ENCODE results near the gene LSR. TPM values are rescaled to one million over a fixed set of nuclear protein-coding genes. Genes with fewer than 3 reads are reported as not detected.
"Not testable (repeated sequence)": the region's sequence is repeated elsewhere in the genome, so short reads cannot be mapped to it uniquely, and the experiment has no call there.

The LSR gene
- total RNA-seq, 1 donor from 2014 or later: 8.1 TPM

DNA sequence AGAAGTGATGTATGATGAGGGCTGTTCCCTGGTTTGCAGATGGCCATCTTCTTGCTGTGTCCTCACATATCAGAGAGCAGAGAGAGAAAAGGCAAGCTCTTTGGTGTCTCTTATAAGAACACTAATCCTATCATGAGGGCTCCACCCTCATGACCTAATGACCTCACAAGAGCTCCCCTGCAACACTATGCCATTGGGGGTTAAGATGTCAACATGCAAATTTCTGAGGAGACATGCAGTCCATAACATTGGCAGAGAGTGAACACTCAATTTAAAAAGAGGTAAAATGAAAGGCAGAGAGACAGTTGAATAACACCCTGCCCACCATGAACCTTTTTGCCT lies 31.2 kb upstream of the LSR start:
- DNase-seq (ENCODE audit: low spot score): no peak

DNA sequence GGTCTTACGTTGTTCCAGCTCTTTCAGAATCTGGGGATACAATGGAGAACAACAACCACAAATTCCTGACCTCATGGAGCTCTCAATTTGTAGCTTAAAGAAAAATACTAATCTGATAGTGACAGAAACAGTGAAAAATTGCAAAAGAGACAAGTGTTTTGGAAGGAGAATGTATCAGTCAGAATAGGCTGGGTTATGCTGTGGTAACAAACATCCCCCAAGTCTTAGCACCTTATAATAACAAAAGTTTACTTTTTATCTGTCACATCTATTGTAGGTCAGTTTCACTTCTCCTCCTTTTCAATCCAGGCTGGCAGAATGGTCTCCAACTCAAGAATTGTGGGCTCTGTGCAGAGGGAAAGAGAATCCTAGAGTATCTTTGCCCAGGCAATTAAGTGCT lies 29.8 kb upstream of the LSR start:
- DNase-seq (ENCODE audit: low spot score): no peak

DNA sequence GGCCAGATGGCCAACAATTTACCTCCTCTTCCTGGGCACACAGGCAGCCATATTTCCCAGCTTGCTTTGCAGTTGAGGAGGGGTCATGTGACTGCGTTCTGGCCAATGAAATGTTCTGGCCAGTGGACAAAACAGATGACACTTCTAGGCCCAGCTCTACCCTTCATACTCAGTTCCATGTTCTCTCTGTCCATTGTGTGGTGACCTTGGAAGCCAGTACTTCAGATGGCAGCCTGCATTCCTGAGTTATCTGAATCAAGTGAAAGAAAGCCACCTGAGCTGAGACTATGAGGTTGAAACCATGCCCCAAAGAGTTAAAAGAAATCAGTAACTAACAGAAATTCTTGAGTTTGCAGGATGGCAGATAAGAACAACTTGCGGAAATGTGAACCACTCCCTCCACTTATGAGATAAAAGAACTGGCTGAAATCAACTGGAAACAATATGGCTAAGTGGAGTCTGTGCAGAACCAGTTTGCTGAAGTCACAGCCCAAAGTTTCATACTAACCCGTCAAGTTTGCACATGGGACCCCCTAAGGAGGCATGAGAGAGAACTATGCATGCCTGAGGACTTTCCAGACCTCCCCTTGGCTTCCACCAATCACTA lies 28.4 kb upstream of the LSR start:
- DNase-seq (ENCODE audit: low spot score): no peak

DNA sequence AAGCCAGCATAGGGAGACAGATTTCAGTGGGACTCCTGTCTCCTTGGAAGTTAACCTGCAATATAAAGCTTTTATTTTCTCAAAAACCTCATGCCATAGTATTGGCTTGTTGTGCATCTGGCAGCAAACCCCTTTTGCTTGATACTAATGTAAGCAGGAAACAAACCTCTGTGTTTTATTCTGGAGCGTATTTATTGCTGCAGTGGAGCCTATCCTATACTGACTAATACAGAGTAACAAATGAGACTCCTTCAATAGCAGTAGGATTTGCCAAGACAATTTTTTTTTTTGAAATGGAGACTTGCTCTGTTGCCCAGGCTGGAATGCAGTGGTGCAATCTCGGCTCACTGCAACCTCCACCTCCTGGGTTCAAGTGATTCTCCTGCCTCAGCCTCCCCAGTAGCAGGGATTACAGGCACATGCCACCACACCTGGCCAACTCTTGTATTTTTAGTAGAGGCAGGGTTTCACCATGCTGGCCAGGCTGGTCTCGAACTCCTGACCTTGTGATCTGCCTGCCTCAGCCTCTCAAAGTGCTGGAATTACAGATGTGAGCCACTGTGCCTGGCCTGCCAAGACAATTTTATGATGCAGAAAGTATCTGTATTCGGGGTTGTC lies 27.7 kb upstream of the LSR start:
- DNase-seq (ENCODE audit: low spot score): not testable (repeated sequence)

DNA sequence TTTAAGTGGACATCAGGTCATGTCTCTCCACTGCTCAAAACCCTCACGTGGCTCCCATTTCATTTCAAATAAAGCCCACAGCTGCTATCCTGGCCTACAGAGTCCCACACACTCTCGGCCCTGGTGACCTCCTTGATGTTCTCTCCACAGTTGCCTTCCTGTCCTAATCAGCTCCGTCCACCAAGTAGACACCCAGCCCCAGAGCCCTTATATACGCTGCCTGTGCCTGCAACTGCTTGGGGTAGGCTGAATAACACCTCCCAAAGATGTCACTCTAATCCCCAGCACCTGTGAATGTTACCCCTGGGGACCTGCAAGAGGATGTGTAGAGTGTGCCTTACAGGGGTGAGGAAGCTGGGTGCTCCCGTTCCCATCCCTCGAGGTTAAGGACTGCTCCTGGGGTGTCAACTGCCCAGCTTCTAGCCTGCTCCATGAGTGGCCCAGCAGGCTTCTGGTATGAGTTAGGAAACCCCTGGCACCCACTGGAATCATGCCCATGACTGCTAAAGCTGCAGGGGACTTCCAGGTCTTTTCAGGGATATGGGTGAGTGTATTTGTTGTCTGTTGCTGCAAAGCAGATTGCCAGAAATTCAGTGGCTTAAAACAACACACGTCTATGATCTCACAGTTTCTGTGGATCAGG lies 26.3 kb upstream of the LSR start:
- DNase-seq (ENCODE audit: low spot score): peak; percentile 53

DNA sequence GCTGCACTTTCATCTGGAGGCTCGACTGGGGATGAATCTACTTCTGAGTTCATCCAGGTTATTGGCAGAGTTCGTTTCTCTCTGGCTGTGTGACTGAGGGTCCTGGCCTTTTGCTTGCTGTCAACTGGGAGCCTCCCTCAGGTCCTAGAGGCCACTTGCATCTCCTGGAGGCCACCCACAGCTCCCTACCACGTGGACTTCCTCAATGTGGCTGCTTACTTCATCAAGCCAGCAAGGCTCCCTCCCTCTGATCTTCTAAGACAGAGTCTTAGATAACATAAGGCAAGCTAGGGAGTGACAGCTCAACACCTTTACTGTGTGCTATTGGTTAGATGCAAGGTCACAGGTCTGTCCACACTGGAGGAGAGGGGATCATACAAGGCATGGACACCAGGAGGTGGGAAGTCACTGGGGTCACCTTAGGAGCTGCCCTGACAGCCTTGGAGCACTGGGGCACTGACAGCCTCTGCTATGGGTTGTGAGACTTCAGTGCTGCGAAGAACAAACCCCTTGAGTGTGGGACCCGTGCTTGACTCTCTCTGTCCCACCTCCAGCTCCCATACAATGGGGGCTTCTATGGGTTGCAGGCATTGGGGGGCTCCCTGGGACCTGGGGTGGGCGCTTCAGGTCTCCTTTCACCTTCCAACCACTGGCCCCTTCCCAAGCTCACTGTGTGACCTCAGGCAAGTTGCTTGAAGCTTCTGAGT lies 25.6 kb upstream of the LSR start:
- peak; percentile 67 for DNase-seq (ENCODE audit: low spot score)

DNA sequence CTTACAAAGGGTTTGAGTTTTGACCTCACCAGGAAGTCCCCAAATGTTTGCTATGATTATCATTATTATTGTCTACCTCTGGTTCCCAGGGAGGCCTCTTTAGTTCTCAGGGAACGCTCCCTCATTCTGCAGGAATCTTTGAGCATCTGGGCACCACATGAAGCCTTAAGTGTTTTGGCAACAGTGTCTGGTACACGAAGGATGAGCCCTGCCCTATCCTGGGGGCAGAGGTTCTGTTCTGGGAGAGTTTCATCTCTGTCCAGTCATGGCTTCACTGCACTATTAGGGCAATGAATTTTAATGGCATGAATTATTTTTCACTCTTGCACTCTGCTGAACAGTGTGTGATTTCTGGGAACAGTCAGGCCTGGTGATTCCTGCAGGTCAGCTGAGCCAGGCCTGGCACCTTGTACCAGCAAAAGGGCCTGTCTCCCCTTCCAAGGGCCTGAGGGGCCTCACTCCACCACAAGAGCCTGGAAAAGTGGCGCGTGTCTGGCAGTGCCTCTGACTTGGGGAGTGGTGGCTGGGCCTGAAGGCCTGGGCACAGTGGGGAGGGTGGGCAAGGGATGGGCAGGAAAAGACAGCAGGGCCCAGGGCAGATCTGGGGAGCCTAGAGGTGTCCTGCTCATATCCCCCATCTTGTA lies 24.8 kb upstream of the LSR start:
- peak; percentile 88 for DNase-seq (ENCODE audit: low spot score)

DNA sequence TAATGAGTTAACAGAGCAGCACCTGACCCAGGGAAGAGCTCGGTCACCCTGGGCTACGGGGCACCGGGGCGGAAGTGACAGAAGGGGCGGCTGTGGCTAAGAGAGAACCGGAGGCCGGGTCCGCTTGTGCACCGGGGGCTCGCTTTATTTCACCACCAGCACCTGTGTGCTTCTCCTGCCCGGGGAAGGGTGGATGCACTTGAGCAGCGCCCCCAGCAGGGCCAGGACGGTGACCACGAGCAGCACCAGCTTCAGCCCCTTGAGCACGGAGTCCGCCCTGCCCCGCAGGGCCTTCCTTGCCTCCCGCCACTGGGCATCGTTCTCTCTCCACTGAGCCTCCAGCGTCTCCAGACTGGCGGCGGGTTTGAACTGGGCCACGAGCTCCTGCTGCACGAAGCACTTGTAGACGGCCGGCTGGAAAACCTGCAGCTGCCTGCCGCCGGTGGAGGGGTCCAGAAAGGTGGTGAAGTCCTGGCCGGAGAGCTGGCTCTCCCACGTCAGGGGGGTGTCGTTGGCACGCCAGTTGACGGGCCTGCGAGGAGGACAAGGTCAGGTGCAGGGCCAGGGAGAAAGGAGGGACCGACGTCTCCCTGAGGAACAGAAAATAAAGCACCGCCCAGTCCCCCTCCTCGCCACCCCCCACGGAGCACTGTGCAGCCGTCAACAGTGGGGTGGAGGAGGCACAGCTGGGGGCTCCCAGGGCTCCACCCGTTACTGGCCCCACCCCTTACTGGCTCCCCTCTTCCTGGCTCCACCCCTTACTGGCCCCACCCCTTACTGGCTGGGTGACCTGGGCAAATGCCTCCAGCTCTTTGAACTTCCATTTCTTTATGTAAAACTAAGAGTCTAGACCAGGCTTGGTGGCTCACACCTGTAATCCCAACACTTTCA lies 23.9 kb upstream of the LSR start:
- DNase-seq (ENCODE audit: low spot score): peak; percentile 83

DNA sequence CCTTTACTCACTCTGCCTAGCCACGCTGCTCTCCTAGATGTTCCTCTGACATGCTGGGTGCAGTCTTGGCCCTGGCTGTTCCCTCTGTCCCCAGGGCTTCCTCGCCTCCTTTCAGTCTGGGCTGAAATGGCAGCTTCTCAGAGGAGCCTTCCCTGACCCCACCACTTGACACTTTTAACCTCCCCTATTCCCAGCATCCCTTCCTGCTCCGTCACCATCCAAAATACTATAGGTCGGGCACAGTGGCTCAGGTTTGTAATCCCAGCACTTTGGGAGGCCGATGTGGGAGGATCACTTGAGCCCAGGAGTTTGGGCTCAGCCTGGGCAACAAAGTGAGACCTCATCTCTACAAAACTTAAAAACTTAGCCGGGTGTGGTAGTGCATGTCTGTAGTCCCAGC lies 22.9 kb upstream of the LSR start:
- peak; percentile 62 for DNase-seq (ENCODE audit: low spot score)

DNA sequence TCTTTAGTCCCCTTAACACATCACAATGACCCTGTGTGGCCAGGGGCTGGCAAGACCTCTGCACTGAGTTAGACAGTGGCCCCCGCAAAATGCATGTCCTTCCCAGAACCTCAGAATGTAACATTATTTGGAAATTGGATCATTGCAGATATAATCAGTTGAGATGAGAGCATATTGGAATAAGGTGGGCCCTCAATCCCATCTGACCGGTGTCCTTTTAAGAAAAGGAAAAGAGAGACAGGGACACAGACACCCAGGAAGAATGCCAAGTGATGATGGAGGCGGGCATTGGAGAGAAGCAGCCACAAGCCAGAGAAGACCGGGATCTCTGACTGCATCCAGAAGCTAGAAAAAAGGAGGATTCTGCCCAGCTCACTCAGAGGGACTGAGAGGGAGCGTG lies 22.1 kb upstream of the LSR start:
- peak; percentile 26 for DNase-seq (ENCODE audit: low spot score)

DNA sequence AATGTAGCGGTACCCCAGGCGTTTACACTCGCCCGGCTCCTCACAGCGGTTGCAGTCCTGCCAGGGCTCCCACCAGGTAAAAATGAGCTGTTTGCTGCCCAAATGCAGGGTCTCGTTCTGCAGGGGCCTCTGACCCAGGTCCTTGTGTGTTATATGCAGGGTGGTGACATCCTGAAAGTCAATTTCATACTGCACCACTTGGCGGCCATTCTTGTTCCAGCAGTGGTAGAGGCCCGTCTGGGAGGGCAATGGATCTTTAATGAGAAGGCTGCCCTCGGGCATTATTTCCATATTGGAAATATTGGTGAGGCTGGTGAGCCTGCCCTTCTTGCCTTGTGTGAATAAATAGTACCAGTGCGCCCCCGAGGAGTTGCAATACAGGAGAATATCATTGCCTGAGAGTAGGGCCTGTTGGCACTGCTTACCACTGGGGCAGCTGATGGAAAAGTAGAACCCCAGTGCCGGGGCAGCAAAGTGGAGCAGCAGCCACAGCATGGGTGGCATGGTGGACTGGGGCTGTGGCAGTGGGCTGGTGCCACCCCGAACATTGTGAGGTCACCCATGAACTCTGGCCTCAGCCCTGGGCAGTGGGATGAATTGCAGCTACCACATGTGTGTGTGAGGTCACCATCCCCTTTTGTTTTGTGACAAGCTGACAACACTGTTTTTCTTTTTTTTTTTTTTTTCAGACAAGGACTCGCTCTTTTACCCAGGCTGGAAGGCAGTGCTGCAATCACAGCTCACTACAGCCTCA lies 20.4 kb upstream of the LSR start, which contains the start of gene FAM187B:
FAM187B (minus strand) TSS at position 563 of the 754 bp plus-strand sequence; CDS start at position 504, 59 bp downstream.
- peak; percentile 75 for DNase-seq (ENCODE audit: low spot score)

DNA sequence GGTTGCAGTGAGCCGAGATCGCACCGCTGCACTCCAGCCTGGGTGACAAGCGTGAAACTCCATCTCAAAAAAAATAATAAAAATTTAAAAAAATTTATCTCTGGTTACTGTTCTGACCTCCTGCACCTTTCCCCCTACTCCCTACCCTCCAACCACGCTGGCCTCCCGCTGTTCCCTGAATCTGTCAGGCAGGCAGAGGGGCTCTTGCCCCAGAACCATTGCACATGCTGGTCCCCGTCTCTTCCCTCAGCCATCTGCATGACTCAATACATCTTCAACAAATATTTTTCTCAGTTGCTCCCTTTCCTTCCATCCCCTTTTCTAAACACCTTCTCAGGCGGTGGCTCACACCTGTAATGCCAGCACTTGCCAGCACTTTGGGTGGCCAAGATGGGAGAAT lies 19.2 kb upstream of the LSR start:
- DNase-seq (ENCODE audit: low spot score): peak; percentile 80

DNA sequence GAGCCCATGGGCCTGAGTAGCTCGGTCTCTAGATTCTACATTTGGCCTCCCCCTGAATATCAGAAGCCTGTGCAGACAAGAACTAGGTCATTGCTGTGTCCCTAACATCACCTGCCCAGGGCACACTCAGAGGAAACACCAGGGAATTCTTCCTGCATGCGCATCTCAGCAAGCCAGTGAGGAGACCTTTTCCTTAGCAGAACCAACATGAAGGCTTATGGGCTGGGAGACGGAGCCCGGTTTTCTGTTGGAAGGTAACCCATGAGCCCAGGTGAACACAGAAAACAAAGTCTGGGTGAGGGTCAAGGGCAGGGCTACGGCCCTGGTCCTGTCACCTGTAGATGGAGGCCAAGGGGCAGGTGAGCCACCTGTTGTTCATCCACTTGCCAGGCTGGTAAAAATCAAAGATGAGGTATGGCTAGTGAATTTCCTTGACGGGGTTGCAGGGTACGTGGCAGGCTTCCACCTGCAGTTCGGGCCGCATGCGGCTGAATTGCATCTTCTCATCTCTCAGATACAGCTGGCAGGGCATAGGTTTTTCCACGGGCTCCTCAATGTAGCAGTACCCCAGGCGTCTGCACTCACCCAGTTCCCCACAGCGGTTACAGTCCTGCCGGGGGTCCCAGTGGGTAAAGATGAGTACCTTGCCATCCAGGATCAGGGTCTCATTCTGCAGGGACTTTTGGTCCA lies 16.7 kb upstream of the LSR start:
- DNase-seq (ENCODE audit: low spot score): peak; percentile 76

DNA sequence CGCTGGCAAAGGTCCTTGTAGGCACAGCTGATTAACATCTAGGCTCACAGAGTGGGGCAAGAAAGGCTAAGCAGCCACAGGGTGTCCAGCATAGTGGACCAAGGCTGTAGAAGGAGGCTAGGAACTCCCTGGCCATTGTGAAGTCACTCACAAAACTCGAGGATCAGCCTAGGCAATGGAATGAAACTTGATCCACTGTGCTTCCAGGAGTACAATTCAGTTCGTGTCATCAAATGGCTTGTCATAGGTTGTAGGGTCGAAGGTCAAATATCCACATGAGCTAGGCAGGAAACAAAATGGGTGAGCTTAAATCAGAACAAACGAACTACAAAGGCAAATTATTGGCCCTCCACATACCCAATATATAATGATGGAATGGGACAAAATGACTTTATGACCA lies 15.9 kb upstream of the LSR start:
- DNase-seq (ENCODE audit: low spot score): no peak

DNA sequence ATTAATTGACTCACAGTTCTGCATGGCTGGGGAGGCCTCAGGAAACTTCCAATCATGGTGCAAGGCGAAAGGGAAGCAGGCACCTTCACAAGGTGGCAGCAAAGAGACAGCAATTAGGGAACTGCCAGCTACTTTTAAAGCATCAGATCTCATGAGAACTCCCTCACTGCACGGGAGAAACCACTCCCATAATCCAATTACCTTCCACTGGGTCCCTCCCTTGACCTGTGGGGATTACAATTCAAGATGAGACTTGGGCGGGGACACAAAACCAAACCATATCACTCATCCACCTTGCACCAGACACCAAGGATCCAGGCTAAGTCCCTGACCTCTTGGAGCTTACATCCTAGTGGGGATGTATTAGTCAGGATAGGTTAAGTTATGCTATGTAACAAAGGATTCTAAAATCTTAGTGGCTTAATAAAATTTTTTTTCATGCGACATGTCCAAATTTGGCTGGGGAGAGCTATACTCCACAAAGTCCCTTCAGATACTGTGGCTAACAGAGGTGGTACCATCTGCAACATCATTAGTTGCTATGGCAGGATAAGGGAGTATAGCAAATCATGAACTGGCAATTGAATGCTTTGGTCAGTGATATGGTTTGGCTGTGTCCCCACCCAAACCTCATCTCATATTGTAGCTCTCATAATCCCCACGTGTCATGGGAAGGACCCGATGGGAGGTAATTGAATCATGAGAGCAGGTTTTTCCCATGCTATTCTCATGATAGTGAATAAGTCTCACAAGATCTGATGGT lies 12.0 kb upstream of the LSR start:
- DNase-seq (ENCODE audit: low spot score): no peak

DNA sequence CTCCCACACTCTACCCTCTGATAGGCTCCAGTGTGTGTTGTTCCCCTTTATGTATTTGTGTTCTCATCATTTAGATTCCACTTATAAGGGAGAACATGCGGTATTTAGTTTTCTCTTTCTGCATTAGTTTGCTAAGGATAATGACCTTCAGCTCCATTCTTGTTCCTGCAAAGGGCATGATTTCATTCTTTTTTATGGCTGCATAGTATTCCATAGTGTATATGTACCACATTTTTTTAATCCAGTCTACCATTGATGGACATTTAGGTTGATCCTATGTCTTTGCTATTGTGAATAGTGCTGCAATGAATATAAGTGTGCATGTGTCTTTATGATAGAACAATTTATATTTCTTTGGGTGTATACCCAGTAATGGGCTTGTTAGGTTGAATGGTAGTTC lies 9.2 kb upstream of the LSR start:
- DNase-seq (ENCODE audit: low spot score): not testable (repeated sequence)

DNA sequence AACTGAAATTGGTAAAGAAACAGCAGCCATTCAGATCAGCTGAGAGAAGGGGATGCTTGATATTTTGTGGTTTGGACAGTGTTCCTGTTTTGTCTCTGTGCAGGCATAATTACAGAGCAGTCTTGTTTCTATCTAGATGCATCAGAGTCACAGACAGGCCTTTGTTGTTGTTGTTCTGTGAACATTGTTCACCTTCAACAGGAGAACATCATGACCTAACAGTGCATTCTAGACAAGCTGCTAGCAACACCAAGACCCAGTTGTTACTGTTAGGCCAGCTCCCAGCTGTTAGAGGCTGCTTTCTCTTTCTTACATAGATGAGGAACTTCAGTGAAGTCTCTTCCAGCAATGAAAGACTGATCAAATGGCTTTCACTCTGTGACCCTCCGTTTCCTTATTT lies 8.5 kb upstream of the LSR start:
- no peak for DNase-seq (ENCODE audit: low spot score)

DNA sequence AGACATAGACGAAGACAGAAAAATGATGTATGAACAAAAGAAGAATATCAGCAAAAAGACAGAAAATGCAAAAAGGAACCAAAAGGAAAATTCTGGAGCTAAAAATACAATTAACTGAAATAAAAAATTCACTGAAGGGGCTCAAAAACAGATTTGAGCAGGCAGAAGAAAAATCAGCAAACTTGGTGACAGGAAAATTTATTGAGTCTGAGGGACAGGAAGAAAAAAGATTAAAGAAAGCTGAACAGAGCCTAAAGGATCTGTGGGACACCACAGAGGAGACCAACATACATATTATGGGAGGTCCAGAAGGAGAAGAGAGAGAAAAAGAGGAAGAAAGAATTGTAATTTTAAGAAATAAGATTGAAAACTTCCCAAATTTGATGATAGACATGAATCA lies 7.4 kb upstream of the LSR start:
- no peak for DNase-seq (ENCODE audit: low spot score)
